Measurements from ENCODE around the gene DNER.

DNA sequence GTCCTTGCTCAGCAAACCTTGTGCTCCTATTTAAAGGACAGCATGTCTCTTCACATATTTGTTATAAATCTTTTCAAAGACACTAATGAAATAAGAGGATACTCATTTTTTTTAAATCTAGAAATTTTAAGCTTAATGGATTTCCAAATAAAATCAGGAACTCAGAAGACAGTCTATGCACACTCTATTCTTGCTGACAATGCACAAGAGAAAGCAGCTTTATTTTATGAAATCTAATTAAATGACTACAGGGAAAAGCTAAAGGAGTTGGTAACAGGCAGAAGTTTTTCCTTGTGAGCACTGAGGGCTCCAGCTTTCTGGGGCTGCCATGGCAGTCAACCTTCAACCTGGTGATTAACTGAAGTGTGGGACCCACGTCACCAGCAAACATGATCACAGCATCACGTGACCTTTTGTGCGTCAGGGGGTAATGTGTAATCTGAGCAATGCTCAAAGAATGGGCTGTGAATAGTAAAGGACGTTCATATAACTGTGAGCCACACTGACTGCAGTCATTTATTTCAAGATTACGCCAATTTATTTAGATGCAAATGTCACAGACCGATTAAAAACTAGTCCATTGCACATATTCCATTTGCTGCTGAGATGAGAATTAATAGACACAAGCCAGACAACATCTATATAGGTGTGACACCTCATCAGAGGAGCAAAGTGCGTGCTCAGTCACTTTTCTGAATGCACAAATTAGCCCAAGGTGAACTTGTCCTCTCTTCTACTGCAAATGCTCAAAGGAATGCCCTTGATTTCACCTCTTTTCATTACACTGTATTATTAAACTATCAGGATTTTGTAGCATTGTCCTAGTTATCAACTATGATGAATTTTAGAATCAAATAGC lies 11.6 kb upstream of the DNER start:
- TF ChIP-seq, protein P1, sequence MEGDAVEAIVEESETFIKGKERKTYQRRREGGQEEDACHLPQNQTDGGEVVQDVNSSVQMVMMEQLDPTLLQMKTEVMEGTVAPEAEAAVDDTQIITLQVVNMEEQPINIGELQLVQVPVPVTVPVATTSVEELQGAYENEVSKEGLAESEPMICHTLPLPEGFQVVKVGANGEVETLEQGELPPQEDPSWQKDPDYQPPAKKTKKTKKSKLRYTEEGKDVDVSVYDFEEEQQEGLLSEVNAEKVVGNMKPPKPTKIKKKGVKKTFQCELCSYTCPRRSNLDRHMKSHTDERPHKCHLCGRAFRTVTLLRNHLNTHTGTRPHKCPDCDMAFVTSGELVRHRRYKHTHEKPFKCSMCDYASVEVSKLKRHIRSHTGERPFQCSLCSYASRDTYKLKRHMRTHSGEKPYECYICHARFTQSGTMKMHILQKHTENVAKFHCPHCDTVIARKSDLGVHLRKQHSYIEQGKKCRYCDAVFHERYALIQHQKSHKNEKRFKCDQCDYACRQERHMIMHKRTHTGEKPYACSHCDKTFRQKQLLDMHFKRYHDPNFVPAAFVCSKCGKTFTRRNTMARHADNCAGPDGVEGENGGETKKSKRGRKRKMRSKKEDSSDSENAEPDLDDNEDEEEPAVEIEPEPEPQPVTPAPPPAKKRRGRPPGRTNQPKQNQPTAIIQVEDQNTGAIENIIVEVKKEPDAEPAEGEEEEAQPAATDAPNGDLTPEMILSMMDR (IDR thresholded peaks at IDR 0.05; ENCODE audit: extremely low read depth in 1 of 2, insufficient read depth in 1 of 2, low read depth in 1 of 2, low read length in 2 of 2), result no peak
- TF ChIP-seq EZH2 (IDR thresholded peaks at IDR 0.05; ENCODE audit: borderline replicate concordance, low read depth, low read length, severe bottlenecking) (no peak), POLR2A (IDR thresholded peaks at IDR 0.05; ENCODE audit: low read depth, low read length) (no peak)
